ENCODE data around the gene UGT1A1.

UGT1A1 gene

DNA sequence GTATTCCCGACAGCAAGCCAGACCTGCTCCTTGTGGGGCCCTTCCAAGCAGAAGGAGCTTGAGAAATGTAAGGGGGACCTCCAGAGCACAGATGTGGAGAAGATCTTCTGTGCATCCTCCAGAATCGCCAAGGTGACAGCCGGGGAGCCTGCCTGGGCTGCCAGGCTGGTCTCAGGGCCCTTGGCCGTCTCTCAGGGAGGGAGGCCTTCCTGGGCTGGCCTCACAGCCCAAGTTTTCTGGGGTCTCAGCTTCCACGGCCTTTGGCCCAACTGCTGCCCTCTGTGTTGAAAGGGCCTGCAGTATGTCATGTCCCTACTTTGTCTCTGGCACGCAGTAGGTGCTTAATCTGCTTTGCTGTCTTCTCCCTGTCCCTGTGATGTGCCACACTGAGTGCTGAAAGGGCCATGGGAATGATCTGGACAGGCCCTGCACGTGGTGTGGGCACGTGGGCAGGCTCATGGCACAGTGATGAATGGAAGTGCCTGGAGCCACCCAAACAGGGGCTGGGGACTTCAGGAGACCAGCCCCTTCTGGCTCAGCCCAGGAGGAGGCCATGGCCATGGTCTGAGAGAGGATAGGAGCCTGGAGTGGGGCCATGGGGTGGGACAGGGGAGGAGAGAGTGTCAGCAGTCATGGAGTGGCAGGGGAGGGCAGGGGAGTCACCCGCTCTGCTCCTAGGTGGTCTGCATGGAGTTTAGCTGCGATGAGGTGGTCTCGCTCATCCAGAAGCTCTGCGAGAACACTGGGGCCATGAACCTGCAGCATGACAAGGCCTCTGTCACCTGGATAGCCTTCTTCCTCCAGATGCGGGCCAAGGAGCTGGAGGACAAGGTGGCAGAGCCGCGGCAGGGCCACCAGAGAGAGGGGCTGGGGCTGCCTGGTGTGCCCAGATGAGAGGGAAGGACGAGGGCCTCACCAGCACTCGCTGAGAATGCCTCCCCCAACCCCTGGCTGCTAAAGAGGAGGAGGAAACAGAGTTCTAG lies 58.9 kb downstream of the UGT1A1 start:
- no peak for DNase-seq

DNA sequence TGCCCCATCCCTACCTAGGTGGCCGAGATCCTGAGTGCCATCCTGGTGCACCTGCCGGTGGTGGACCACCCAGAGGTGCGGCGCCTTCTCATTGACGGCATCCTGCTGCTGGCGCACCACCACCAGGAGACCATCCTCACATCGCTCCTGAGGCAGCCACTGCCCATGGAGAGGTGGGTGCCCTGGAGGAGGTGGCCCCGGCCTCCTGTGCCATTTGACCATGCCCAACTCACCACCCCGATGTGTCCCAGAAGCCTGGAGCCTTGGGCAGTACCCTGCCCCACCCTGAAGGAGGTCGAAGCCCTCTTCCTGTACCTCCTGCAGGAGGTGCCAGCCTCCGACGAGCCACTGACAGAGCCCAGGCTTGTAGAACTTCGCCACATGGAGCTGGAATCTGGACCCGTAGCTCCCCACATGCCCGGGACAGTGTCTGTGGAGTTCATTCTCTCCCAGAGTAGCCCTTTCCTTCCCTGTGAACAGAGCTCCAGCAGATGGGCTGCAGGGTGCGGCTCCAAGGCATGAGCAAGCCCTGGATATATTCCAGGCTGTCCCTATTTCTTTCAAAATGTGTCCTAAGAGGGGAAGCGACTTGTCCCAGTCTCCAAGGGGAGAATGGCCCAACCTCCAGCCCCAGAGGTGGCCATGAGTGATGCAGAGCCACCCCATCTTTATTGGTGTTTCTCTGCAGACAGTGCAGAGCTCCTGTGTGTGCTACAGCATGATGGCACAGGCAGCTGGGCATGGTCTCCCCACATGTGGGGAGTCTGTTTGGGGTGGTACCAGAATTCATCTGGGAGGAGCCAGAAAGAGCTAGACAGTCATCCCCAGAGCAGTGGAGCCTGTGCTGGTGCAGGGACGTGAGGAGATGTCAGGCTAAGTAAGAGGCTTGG lies 60.1 kb downstream of the UGT1A1 start:
- no peak for DNase-seq

DNA sequence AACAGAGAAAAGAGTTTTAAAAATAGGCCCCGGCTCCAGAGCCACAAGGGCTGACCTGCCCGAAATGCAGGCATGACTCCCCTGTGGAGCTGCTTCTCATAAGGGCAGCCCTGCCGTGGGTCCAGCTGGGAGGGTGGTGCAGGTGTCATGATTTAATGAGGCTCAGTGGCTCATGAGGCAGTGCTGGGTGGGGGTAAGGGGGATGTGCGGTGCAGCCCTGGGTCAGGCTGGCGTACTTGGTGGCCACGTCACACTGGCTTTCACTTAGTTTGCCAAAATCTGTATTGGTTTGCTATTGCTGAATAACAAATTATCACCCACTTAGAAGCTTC lies 60.7 kb downstream of the UGT1A1 start:
- DNase-seq, result no peak

DNA sequence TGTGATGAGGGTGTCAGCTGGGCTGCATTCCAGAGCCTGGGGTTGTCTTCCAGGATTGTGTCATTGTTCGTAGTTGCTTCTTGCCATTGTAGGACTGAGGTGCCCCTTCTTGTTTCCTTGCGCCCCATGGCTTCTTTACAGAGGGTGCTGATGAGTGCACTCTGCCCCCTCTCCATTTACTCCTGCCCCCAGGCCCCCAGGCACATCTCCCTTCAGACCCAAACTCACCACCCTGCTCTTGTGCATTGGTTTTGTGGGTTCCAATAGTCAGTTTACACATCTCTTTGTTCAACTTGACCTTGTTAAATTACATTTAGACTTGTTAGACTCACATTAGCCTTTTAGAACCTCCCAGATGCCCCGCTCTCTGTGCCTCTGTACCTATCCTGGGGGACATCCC lies 61.1 kb downstream of the UGT1A1 start:
- no peak for DNase-seq

DNA sequence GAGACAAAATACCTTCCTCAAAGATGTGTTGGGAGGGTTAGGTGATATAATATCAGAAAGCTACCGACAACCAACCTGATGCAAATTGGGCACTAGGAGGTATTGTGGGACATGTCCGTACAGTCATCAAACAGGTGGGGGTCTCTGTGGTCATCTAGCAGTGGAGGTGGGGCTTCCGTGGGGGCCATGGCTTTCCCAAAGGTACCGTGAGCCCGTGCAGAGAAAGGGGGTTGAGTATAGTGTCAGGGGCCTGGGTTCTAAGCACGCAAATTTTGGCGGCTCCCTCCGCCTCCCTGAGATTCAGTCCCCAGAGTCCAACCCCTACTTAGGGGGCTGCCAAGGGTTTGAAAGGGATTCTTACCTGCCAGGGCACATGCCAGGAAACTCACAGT lies 61.6 kb downstream of the UGT1A1 start:
- no peak for DNase-seq

DNA sequence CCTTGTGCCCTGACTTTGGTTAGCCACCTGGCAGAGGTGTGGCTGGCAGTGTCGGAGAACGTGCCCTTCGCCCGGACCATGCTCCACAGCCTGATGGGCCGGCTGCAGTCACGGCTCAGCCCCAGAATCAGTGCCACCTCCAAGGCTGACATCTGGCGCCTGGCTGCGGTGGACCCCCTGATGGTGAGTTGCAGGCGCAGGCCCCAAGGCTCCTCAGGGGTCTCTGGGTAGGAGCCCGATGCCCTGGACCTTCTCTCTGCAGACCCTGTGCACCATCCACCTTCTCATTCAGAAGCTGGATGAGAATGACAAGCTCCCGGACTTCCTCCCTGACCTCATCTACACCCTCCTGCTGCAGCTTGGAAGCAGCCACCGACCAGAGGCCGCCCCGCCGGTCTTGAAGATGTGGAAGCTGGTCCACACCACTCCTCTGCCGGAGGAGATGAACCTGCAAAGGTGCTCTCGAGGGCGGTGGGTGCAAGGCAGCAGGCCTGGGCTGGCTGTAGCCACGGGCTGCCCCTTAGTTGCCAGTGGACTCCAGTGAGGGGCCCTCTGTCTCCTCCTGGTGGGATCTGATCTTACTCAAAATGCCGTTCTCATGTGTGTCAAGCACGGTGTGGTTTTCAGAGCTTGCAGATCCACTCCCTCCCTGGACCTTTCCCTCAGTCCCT lies 62.2 kb downstream of the UGT1A1 start:
- no peak for DNase-seq
